Left lobe of liver (tissue), 2 donors: ENCODE results near the gene RNU6-9. TPM values are rescaled to one million over a fixed set of nuclear protein-coding genes. Genes with fewer than 3 reads are reported as not detected.

ENCODE experiments used
- ATAC-seq: fragments of 200-7000 bp; cut with Tn5 transposase; one replicate; pipeline ENCODE4 v1.9.1; 2020; ENCODE audit warnings: mild to moderate bottlenecking, moderate library complexity
- DNase-seq: peaks from one replicate; pipeline ENCODE4 v3.0.0-alpha.2; 2020; ENCODE audit warnings: low spot score
- total RNA-seq: library from RNA; stranded (reverse); gene quantifications from one replicate; pipeline ENCODE4 v1.2.1, GENCODE V29; 2021
- donor health status: DM: no; HTN: no; CAD: no; lungs with moderate emphysema.
- donor health status: DM: no; HTN: yes; CAD: no.

The RNU6-9 gene
- total RNA-seq, 1 donor from 2014 or later = not detected

DNA sequence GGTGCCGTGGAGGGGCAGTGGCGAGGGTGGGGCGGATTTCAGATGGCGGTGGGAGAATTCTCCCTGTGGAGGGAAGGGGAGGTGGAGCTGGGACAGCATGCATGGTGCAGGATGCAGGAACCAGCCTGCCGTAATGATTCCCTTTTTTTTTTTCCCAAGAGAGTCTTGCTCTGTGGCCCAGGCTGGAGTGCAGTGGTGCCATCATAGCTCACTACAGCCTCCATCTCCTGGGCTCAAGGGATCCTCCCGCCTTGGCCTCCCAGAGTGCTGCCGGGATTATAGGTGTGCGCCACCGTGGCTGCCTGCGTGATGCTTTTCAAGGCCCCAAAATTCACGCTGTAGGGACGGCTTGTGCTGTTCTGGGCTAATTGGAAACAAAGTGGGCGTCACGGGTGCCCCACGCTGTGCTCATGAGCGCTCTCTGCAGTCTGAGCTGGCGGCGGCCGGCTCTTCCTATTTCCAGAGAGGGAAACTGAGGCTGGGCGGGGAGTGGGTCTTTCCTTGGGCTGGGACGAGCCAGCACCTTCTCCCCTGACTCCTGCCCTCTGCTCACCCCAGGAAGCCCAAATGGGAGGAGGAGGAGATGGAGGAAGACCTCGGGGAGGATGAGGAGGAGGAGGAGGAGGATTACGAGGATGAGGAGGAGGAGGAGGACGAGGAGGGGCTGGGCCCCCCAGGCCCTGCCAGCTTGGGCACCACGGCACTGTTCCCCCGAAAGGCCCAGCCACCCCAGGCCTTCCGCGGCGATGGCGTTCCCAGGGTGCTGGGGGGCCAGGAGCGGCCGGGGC is 38.8 kb downstream of the RNU6-9 start:
- DNase-seq (no peak), ATAC-seq (no peak)

DNA sequence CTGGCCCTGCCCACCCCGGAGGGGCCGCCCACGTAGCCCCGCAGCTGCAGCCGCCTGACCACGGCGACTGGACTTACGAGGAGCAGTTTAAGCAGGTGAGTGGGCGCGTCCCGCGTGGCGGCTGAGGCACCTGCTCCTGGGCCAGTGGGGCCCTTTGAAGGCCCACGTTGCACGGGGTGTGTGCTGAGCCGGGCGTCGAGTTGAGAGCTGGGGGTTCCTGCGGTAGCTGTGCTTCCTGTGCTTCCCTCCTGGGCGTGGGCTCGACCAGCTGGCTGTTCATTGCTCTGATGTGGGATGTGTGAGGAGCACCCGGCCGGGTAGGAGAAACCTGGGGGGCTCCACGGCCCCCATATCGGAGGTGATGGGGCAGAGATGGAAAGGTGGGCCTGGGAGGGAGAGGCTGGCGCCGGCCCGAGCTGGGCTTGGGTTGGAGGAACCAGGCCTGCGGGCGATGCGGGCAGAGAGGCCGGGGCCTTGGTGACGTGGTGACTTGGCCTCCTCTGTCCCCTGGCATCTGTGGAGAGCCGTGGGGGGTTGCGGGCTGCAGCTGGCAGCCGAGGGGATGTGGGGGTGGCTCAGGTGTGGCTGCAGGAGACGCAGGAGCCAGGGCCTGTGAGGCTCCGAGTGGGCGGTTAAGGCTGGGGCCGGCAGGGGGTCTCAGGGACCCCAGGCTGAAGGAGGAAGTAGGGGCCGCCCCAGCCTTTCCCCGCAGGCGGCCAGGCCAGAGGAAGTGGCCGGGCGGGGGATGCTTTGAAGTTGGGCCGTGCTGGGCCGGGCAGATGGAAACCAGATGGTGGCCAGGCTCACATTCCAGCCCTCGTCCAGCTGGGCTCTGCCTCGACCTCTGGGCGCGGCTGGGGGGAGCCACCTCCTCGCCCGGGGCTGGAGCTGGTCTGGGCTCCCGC is 39.6 kb downstream of the RNU6-9 start:
- ATAC-seq = no peak
- no peak for DNase-seq

DNA sequence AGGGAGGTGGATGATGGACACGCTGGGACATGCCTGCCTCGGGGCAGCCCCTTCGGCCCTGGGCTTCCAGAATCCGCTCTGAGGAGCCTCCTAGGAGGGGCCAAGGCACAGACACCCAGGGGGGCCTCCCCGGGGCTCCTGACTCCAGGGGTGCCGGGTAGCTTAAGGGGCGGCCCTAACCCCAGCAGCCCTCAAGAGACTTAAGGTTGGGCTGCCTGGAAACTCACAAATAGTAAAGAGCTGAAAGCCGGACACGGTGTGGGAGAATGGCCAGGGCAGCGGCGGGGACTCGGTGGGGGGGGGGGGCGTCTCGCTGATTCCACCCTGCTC is 40.2 kb downstream of the RNU6-9 start:
- ATAC-seq = no peak
- DNase-seq = no peak

DNA sequence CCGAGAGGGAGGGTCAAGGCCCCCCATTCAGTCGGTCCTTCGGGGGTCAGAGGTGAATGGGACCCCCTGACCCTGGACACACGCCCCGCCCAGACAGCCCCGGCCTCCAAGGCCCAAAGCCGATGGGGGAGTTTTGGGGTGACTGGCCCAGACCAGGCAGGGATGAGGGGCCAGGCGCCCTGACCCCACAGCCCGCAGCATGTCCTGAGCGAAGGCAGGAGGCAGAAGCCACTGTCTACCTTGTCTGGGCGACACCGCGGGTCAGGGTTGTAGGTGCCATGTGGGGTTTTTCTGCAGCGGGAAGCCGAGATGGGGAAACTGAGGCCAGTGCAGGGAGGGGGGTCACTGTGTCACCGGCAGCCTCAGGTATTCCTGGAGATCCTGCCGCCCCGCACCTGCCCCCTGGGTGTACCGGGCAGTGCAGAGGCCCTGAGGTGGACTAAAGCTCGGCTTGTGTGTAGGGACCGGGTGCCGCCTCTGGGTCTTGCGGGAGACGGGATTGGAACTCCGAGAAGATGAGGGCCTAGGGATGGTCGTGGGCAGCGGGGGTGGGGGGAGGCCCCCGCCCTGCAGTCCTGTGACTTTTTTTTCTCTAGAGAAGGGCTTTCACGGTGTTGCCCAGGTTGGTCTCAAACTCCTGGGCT is 41.0 kb downstream of the RNU6-9 start:
- DNase-seq = no peak

DNA sequence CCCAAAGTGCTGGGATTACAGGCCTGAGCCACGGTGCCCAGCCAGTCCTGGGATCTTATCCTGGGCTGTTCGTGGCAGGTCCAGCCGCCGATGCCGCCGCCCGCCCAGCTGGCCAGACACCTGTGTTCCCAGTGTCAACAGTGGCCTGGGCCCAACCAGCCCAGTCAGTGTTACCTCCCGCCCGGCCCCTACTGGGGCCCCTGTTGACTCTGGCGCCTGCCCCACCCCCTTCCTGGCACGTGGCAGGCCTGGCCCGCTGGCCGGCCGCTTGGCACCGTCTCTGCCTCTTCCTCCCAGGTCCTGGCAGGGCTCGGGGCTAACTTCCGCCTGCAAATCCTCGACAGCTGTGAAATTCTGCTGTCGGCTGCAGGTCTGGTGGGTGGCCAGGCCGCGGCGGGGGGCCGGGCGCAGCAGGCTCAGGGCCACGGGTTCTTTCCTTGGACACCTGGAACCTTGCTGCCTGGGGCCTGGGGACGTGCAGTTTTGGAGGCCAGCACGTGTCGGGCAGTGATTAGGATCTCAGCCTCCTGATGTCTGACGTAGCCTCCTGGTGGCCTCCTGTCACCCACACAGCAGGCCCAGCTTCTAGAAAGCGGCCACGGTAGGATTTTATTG is 41.7 kb downstream of the RNU6-9 start:
- DNase-seq (peak; percentile 98), ATAC-seq (peak; percentile 97)

More for the DNA sequence above, 41.0 kb downstream of the RNU6-9 start:
- peak; percentile 5 for ATAC-seq

DNA sequence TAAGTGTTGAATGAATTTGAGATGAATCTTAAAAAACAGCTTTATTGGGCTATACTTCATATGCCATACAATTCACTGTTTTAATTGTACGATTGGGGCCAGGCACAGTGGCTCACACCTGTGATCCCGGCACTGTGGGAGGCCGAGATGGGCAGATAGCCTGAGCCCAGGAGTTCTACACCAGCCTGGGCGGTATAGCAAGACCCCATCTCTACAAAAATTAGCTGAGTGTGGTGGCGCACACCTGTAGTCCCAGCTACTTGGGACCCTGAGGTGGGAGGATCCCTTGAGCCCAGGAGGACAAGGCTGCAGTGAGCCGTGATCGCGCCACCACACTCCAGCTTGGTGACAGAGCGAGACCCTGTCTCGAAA is 42.9 kb downstream of the RNU6-9 start:
- ATAC-seq (no peak), DNase-seq (no peak)

DNA sequence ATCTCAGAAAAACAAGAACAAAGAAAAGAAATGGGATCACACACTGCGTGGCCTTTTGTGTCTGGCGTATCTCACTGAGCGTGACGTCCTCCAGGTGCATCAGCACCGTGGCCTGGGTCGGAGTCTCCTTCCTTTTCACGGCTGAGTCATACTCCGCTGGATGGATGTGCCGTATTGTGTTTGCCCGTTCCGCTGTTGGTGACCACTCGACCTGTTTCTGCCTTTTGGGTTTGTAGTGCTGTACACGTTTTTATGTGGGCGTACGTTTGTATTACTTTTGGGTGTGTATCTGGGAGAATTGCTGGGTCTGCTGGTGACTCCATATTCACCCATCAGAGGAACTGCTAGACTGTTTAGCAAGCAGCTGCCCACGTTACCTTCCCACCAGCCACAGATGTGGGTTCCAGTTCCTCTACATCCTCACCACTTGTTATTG is 44.0 kb downstream of the RNU6-9 start:
- ATAC-seq (no peak), DNase-seq (no peak)

DNA sequence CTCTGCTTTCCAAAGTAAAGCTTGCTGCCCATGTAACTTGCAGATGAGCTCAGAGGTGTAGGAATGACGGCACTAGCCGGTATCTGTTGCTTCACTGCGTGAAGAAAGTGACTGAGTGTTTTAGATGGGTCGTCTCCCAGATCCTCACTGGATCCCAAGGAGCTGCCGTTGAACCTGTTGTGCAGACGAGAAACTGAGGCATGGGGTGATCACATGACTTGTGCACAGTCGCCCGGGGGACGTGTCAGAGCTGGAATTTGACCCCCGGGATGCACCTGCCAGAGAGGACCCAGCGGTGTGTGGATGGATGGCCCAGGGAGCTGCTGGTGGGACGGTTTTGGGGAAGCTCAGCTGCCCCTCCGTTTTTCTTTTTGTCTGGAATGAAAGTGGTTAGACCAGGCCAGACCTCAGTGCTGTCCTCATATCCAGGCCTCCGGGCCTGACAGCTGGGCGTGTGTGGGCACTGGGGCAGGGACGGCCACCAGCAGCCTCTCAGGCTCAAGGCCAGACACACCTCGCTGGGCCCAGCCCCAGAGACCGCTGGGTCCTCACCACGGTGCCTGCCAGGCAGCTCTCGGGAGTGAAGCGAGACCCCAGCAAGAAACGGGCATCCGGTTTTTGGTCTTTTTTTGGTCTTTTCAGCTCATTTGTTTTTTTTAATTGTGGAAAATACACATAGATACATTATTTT is 45.1 kb downstream of the RNU6-9 start:
- no peak for DNase-seq
- no peak for ATAC-seq

DNA sequence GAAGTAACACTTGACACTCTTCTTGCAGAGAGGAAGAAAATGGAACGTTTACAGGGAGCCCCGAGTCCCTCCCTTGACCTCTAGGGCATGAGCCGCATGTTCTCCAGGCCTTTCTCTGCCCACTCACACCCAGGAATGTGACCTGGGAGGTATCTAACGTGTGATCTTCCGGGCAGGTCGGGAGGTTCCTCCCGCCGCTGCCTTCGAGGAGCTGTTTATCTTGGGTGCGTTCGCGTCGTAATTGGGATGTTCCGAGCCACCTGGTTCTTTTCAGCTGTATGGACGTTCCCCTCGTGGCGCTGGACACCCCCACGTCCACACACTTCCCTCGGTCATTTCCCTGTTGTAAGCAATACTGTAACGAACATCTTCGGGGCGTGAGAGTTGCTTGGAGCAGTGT is 46.2 kb downstream of the RNU6-9 start:
- DNase-seq (no peak), ATAC-seq (no peak)

DNA sequence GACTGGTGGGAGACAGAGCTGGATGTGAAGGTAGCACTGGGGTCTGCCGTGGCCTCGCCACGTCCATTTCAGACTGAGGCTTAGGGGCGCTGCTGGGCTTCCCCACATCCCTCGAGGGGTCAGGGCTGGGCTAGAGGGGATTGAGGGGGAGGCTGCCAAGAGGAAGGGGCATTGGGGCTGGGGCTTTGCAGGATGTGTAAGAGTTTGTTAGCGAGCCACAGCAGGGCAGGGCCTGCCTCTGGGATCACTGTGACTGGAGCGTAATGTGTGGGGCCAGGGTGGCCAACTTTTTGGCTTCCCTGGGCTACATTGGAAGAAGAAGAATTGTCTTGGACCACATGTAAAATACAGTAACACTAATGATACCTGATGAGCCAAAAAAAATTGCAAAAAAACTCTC is 46.6 kb downstream of the RNU6-9 start:
- DNase-seq = no peak

DNA sequence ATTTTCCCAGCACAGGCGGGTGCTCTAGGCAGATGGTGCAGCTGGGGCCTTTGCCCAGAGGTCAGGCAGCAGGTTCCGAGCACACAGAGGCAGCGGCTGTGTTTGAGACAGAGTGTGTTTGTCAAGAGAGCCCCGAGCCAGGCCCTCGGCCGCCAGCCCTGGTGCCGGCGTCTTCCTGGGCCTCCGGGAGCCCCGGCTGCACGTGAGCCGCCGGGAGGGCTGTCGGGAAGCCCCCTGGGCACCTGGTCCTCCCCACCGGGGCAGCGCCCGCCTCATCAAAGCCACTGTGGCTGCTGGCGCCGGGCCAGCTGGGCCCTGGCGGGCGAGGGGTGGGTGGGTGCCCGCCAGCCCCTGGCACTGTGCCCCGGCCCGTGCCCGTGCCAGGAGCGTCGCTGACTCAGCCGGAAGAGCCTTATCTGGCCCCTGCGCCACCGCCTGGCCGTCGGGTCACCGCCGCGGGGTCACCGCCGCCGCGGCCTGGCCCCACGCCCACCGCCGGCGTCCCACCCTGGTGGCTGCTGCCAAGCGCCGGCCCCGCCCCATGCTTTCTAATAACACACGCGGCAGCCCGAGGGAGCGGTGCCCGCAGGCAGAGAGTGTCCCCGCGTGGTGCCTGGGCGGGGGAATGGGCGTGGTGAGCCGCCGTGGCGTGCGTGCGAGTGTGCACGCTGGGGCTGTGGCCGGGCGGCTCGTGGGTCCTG is 47.5 kb downstream of the RNU6-9 start:
- DNase-seq (peak; percentile 91), ATAC-seq (peak; percentile 90)

More for the DNA sequence above, 46.6 kb downstream of the RNU6-9 start:
- ATAC-seq = no peak

DNA sequence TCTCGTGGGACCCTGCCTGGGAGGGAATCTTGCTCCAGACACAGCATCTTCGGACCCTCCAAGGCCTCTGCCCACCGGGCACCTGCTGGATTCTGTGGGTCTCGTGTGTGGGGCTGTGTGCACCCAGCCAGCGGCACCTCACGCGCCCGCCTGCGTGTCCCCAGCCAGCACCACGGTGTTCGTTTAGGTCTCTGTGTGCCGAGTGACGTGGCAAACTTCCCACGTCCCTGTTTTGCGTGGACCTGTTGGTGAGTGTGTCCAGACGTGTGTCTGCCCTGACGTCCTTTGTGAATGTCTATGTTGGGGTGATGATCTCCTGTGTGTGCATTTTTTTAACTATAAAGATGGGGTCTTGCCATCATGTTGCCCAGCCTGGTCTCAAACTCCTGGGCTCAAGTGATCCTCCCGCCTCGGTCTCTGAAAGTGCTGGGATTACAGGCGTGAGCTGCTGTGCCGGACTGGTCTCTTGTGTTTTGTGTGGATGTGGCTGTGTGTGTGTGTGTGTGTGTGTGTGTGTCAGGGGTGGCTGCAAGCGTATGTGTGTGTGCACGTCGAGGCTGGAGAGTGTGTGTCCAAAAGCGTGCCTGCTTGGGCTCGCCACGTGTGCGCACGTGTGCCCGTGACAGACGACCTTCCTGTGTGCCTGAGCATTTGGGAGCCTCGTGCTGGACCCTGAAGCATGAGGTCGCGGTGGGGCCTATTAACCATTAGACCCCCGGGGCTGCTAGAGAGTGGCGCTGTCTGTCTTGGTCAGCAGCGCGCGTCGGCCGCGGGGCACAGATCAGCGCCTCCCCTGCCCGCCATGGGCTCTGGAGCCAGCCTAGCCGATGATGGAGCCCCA is 48.2 kb downstream of the RNU6-9 start:
- no peak for ATAC-seq
- no peak for DNase-seq

DNA sequence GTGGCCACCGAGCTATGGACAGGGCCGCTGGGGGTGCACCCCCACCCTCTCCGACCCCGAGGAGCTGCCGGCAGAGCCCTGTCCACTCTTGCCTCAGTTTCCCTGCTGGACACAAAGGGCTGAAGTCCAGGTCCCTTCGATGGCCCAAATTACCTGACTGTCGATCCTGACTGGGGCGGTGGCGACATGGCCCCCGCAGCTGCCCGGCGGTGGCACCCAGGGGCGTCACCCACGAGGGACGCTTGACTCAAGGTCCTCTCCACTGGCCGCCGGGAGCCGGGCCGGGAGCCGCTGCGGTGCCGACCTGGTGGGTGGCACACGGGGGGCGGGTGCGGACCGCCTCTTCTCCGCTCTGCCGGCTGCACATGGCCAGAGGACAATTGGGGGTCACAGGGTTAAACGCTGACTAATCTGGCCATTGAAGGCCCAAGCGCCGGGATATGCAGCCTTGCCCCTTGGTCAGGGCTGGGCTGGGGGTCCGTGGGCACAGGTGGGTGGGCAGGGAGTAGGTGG is 48.9 kb downstream of the RNU6-9 start:
- DNase-seq (no peak), ATAC-seq (no peak)

Other genes with a start within 250 kb of the RNU6-9 start
- 22.2 TPM for gene RNF126, start 230.3 kb upstream of the RNU6-9 start, total RNA-seq
- 4.3 TPM for gene FSTL3, start 217.1 kb upstream of the RNU6-9 start, total RNA-seq
- not detected for gene PRSS57, start 198.0 kb upstream of the RNU6-9 start, total RNA-seq
- gene PALM, start 184.5 kb upstream of the RNU6-9 start, total RNA-seq = 6.6 TPM
- gene MISP, start 142.4 kb upstream of the RNU6-9 start, total RNA-seq = 0.18 TPM
- gene PTBP1, start 96.0 kb upstream of the RNU6-9 start, total RNA-seq = 115 TPM
- not detected for gene PLPPR3, start 71.5 kb upstream of the RNU6-9 start, total RNA-seq
- gene AZU1, start 65.6 kb upstream of the RNU6-9 start, total RNA-seq = 0.60 TPM
- 0.23 TPM for gene PRTN3, start 52.5 kb upstream of the RNU6-9 start, total RNA-seq
- gene ELANE, start 41.2 kb upstream of the RNU6-9 start, total RNA-seq = 0.58 TPM
- 6.1 TPM for gene CFD, start 33.8 kb upstream of the RNU6-9 start, total RNA-seq
- gene MED16, start 297 bp upstream of the RNU6-9 start, total RNA-seq = 36.3 TPM
- gene R3HDM4, start 19.7 kb downstream of the RNU6-9 start, total RNA-seq = 20.9 TPM
- gene KISS1R, start 23.8 kb downstream of the RNU6-9 start, total RNA-seq = not detected
- gene ARID3A, start 32.6 kb downstream of the RNU6-9 start, total RNA-seq = 3.6 TPM
- gene WDR18, start 90.9 kb downstream of the RNU6-9 start, total RNA-seq = 34.7 TPM
- gene GRIN3B, start 106.9 kb downstream of the RNU6-9 start, total RNA-seq = not detected
- gene TMEM259, start 127.6 kb downstream of the RNU6-9 start, total RNA-seq = 117 TPM
- not detected for gene RNU6-2, start 128.0 kb downstream of the RNU6-9 start, total RNA-seq
- gene CNN2, start 133.1 kb downstream of the RNU6-9 start, total RNA-seq = 23.2 TPM
- 10.4 TPM for gene ABCA7, start 146.6 kb downstream of the RNU6-9 start, total RNA-seq
- gene ARHGAP45, start 173.7 kb downstream of the RNU6-9 start, total RNA-seq = 5.1 TPM
- gene POLR2E, start 201.9 kb downstream of the RNU6-9 start, total RNA-seq = 143 TPM
- gene GPX4, start 210.5 kb downstream of the RNU6-9 start, total RNA-seq = 247 TPM